Activated naive CD4-positive, alpha-beta T cell treated with anti-CD3 and anti-CD28 coated beads for 36 hours (primary cell): Measurements from ENCODE around the gene PDIA5. TPM values are rescaled to one million over a fixed set of nuclear protein-coding genes. Genes with fewer than 3 reads are reported as not detected.

Experiments
- CTCF ChIA-PET: fragments of 350-600 bp; sonication (Branson Sonifier 250); formaldehyde crosslinking; loops from one replicate; lab custom pipeline; 2021; ENCODE audit warnings: antibody characterized with exemption; lab: Charles Lee
- DNase-seq: peaks from one replicate; pipeline ENCODE4 v3.0.0-alpha.2; 2020
- H3K27ac Mint-ChIP-seq: one replicate; pipeline ENCODE4 v1.8.0; 2021; ENCODE audit warnings: mild to moderate bottlenecking, mixed read lengths
- H3K27me3 Mint-ChIP-seq: one replicate; pipeline ENCODE4 v1.8.0; 2021; ENCODE audit warnings: low read depth, mixed read lengths
- H3K36me3 Mint-ChIP-seq: one replicate; pipeline ENCODE4 v1.8.0; 2021; ENCODE audit warnings: low read depth, mixed read lengths
- H3K4me1 Mint-ChIP-seq: one replicate; pipeline ENCODE4 v1.8.0; 2021; ENCODE audit warnings: low read depth, mixed read lengths
- H3K4me3 Mint-ChIP-seq: one replicate; pipeline ENCODE4 v1.8.0; 2021; ENCODE audit warnings: mild to moderate bottlenecking, moderate library complexity, mixed read lengths
- H3K9me3 Mint-ChIP-seq: one replicate; pipeline ENCODE4 v1.8.0; 2021; ENCODE audit warnings: mixed read lengths
- intact Hi-C: fragments of 100-400 bp; cut with micrococcal nuclease; formaldehyde crosslinking; loops from one replicate; pipeline ENCODE4 v1.15.1; 2023
- total RNA-seq, 2 experiments: library from RNA; stranded (reverse); gene quantifications; one replicate each; pipeline ENCODE4 v1.2.3, GENCODE V29; 2021

Gene PDIA5
- total RNA-seq, 2 experiments from 2014 or later: 20.7 to 21.2 TPM

DNA sequence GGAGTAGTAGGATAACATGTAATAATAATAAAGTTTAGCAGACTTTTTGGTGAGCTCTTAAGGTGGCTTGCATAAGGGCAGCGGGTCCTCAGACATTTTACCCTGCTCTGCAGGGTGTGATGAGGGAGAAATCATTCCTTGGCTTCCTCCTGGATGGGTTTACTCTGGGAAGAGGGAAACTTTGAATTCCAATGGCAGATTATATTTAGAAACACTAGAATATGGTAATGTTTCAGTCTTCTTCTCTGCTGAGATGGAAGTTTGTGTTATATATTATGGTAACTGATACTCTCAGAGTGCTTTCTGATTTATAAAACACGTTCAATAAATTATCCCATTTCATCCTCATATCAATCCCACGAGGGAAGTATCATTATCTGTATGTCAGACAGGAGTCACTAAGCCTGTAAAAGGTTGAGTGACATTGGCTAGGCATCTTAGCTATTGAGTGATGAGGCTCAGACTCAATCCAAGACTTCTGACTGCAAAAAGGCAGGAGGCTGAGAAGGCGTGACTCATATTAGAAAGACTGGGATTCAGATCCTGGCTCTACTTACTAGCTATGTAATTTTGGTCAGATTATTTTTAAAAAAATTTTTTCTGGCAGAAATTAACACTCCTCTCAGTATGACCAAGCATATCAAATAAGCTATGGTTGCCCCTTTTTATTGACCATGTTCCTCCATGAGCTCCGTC, 19.3 kb downstream of the PDIA5 start:
- no peak for DNase-seq
- intact Hi-C loops: no loop called here
- H3K27ac Mint-ChIP-seq: no peak overlapping the region
- peaks cover 35% of the 10 kb centered on the region for H3K4me1 Mint-ChIP-seq
- peaks cover 7% of the 10 kb centered on the region for H3K36me3 Mint-ChIP-seq
- H3K4me3 Mint-ChIP-seq: no peak overlapping the region
- CTCF ChIA-PET: no interaction called here
- no peaks in the 10 kb centered on the region for H3K9me3 Mint-ChIP-seq
- H3K27me3 Mint-ChIP-seq: no peaks in the 10 kb centered on the region

DNA sequence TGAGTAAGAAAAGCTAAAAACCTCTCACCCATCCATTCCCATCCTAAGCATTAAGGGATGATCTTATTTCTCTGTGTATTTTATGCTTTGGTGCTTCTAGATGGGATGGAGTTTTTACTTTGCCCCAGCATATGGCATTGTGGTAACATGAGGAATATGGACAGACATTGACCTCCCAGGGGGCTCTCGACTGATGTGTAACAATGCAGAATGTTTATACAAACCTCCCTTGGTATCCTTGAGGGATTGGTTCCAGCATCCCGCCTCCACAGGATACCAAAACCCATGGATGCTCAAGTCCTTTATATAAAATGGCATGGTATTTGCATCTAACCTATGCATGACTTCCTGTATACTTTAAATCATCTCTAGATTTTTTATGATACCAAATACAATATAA, 21.6 kb downstream of the PDIA5 start:
- no peak for DNase-seq
- H3K27me3 Mint-ChIP-seq: no peaks in the 10 kb centered on the region
- intact Hi-C loops: no loop called here
- H3K27ac Mint-ChIP-seq: no peak overlapping the region
- CTCF ChIA-PET: no interaction called here
- no peaks in the 10 kb centered on the region for H3K9me3 Mint-ChIP-seq
- H3K4me1 Mint-ChIP-seq: peaks cover 28% of the 10 kb centered on the region
- H3K36me3 Mint-ChIP-seq: peaks cover 14% of the 10 kb centered on the region
- no peak overlapping the region for H3K4me3 Mint-ChIP-seq

DNA sequence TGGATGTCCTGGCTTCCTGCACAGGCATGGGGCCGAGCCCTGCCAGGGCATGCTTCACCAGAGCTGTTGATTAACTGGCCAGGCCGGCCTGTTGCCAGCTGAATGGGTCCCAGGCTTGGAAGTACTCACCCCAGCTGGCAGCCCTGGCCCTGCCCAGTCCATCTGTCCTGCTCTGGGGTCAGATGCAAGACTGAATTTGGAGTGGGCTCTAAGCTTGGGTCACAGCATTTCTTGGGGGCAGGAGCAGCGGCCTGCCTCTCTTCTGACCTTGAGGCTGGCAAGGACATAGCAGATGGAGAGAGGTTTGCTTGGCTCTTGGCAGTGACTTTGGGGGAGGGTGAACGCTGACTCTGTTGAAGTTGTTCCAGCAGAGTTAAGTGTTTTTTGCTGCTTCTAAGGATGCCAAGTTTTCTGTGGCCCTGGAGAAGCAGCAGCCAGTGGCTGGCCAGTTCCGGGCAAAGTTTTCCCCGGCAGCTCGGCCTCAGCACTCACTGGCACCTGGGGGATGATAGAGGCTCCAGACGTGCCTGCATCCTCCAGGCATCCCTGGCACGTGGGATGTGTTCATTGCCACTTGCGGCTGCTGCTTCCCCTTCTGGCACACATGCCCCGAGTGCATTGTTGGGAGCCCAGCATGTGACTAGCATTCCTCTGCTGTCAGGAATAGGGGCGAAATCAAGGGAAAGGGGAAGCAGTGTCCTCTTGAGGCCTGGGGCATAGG, 22.9 kb downstream of the PDIA5 start:
- Mint-ChIP-seq H3K4me1 (peaks cover 16% of the 10 kb centered on the region), H3K36me3 (peaks cover 23% of the 10 kb centered on the region), H3K27ac (no peak overlapping the region), H3K9me3 (no peaks in the 10 kb centered on the region), H3K27me3 (no peaks in the 10 kb centered on the region), H3K4me3 (no peak overlapping the region)
- intact Hi-C loops: no loop called here
- CTCF ChIA-PET: interaction anchor here (1.0 kb wide), 1 partner anchor 70 kb away, joined by 3 read pairs; no protein-coding TSS in a partner anchor
- DNase-seq: no peak

DNA sequence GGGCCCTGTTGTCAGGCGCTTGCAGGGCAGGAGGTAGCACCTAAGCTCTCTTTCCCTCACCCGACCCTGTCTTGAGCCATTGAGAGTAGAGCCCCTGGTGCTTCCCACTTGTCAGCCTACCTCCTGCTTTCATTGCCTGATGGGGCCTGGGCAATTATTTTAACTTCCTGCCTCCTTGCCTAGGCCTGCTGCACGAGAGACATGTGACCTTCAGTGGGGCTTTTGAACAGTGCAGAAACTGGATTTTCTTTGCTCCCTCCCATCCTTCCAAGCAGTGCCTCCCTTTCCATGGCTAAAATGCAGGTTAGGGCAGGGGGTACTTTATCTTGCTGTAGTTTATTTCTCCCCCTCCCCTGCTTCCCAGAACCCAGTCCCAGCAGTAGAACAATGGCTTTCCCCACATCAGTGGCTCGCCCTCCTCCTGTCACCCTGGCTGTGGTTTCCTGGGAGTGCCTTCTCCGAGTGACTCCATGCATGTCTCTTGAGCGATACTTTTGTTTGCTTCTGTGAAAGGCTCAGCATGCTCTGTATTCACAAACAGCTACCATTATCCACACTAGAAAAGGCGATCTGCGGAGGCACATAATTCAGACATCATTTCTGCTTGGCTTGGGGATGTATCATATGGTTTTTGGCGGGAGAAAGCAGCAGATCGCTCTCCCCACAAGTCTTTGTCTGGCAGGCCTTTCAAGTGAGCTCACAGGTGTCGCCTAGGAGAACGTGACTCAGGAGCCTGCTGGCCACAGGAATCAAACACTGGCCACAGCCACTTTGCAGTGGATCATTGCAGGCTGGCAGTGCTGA, 24.1 kb downstream of the PDIA5 start:
- Mint-ChIP-seq H3K36me3 (peaks cover 23% of the 10 kb centered on the region), H3K4me1 (peaks cover 15% of the 10 kb centered on the region), H3K27me3 (no peaks in the 10 kb centered on the region), H3K9me3 (no peaks in the 10 kb centered on the region), H3K4me3 (no peak overlapping the region), H3K27ac (no peak overlapping the region)
- DNase-seq: no peak
- CTCF ChIA-PET: interaction anchor here (1.0 to 1.6 kb wide), 3 partner anchors 10 to 69 kb away, joined by 3 read pairs; no protein-coding TSS in a partner anchor
- intact Hi-C loops: no loop called here

DNA sequence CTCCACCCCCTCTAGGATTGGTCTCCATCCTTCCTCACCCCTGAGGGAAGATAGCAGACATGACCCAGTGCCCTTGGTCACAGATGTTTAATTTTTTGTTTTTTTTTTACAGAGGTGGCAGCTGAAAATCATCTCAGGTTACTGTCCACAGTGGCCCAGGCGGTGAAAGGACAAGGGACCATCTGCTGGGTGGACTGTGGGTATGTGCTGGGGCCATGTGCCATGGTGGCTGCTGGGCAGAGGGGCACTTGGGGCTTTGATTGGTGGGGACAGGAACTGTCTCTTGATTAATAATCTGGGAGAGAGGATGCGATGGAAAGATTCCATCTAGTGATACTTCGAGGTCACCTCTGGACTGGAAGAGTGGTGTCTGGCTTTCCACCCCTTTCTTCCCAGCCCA, 25.4 kb downstream of the PDIA5 start:
- H3K27ac Mint-ChIP-seq: no peak overlapping the region
- no peaks in the 10 kb centered on the region for H3K9me3 Mint-ChIP-seq
- no peaks in the 10 kb centered on the region for H3K27me3 Mint-ChIP-seq
- CTCF ChIA-PET: no interaction called here
- H3K4me3 Mint-ChIP-seq: no peak overlapping the region
- peaks cover 29% of the 10 kb centered on the region for H3K36me3 Mint-ChIP-seq
- peaks cover 15% of the 10 kb centered on the region for H3K4me1 Mint-ChIP-seq
- intact Hi-C loops: no loop called here
- DNase-seq: no peak

DNA sequence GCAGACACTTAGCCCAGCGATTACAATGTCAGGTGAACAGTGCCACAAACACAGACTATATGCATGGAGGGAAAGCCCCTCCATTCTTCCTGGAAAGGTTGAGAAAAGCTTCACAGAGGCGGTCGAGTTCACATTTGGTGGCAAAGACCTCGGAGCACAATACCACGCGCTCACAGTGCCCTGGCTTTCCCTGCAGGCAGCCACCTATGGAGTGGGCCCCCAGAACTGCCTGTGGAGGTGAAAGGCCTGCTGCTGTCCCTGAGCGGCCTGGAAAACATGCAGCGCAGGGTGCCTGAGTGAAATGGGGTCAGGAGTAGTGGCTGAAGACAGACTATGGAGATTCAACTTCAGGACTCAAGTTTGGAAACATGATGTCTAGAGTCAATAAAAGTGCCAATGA, 26.9 kb downstream of the PDIA5 start:
- CTCF ChIA-PET: no interaction called here
- Mint-ChIP-seq H3K9me3 (no peaks in the 10 kb centered on the region), H3K4me1 (peaks cover 15% of the 10 kb centered on the region), H3K36me3 (peaks cover 32% of the 10 kb centered on the region), H3K4me3 (no peak overlapping the region), H3K27me3 (no peaks in the 10 kb centered on the region), H3K27ac (no peak overlapping the region)
- DNase-seq: no peak
- intact Hi-C loops: no loop called here

DNA sequence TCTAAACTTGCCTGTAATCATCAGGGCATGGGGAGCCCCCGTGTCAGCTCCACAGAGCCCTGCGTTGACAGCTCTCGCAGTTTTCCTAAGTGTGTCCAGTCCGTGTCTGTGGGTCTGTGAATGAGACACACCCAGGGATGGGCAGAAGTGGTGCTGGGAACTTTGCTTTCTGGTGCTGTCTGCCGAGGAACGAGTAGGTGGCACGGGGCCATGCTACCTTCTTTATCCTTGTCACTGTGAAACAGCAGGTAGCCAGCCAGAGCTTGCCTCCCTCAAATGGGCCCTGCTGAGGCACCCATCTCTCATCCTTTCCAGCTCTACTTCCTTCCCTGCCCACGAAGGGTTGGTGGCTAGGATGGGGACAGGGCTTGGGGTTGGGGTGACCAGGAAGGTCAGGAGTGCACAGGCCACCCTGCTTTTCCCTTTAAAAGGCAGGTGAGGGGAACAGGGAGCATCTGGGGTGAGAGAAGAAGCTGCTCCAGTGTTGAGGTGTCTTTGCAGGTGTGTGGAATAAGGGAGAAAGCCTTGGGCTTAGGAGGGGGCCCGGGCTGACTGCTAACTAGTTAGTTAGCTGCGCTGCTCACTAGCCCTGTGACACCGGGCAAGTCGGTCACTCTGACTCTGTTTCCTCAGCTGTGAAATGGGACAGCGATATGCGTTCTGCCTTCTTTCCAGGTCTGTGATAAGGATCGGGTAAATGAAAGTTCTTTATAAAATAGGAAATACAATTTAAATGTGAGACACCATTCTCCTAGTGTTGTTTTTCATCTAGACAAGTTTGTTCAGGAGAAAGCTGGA, 27.9 kb downstream of the PDIA5 start:
- Mint-ChIP-seq H3K27me3 (no peaks in the 10 kb centered on the region), H3K4me1 (peaks cover 14% of the 10 kb centered on the region), H3K9me3 (no peaks in the 10 kb centered on the region), H3K4me3 (no peak overlapping the region), H3K36me3 (peaks cover 36% of the 10 kb centered on the region), H3K27ac (no peak overlapping the region)
- CTCF ChIA-PET: no interaction called here
- intact Hi-C loops: no loop called here
- DNase-seq: no peak

DNA sequence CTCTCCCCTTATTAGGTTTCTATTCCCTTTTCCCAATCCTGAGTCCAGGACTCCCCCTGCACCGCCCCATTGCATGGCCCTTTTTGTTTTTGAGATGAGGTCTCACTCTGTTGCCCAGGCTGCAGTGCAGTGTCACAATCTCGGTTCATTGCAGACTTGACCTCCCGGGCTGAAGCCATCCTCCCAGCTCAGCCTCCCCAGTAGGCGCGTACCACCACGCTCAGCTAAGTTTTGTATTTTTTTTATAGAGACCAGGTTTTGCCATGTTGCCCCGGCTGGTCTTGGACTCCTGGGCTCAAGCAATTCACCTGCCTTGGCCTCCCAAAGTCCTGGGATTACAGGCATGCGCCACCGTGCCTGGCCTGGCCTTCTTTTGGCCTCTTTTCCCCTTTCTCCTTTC, 29.3 kb downstream of the PDIA5 start:
- Mint-ChIP-seq H3K27ac (no peak overlapping the region), H3K9me3 (no peaks in the 10 kb centered on the region), H3K27me3 (no peaks in the 10 kb centered on the region), H3K4me3 (no peak overlapping the region), H3K4me1 (peaks cover under 1% of the 10 kb centered on the region), H3K36me3 (peaks cover 41% of the 10 kb centered on the region)
- DNase-seq: no peak
- intact Hi-C loops: no loop called here
- CTCF ChIA-PET: no interaction called here

DNA sequence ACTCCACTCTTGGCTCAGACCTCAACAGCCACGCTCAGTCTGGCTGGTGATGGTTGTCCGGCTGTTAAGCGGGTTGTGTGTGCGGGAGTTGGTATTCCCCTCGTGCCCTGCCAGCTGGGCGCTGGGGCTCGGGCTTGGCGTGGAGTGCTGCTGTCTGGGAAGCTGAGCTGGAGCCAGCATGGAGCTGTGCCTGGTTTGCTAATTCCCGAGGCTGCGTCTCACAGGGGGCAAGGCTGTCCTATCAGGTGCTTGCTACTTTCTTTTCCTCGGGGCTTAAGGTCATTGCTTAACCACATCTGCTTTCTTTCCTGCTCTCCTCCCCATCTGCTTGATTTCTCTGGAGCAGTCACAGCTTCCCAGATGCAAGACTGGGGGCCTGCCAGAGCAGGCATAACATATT, 29.9 kb downstream of the PDIA5 start:
- intact Hi-C loops: no loop called here
- peaks cover 41% of the 10 kb centered on the region for H3K36me3 Mint-ChIP-seq
- DNase-seq: no peak
- no peaks in the 10 kb centered on the region for H3K27me3 Mint-ChIP-seq
- no peak overlapping the region for H3K4me3 Mint-ChIP-seq
- CTCF ChIA-PET: no interaction called here
- no peak overlapping the region for H3K27ac Mint-ChIP-seq
- H3K9me3 Mint-ChIP-seq: no peaks in the 10 kb centered on the region
- H3K4me1 Mint-ChIP-seq: no peaks in the 10 kb centered on the region

DNA sequence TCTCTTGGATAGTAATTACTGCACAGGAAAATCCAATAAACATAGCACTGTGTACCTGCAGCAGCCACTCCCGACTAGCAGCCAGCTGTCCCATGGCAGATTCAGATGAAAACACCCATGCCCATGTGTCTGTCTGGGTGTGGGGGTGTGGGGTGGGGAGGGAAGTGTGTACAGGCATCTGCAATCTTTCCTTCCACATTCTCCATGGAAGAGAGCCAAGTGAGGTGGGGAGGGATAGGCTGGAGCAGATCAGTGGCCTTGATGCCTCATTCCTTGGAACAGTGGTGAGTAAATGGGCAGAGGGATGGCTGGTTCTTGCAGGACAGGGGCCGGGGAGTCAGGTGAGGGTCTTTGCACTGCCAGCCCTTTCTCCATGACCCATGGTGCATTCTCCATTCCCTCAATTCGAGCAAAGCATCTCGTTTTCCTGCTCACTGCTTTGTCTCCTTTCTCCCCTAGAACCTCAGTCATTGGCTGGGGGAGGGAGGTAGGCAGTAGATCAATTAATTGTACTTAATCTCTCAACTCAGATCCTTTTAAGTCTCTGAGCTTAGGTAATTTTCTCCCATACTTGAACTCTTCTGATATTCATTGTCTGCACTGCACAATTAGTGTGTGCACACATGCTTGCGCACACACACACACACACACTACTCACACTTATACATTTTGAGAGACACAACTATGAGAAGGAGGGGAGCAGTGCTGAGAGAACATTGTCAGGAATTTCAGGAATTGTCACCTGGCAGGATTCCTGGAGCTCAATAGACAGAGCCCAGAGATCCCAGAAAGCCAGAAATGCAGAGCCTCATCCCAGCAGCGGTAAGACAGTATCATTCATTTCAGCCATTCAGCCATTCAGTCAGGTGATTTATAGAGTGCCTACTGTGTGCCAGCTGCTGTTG, 31.9 kb downstream of the PDIA5 start:
- peaks cover 37% of the 10 kb centered on the region for H3K36me3 Mint-ChIP-seq
- no peaks in the 10 kb centered on the region for H3K9me3 Mint-ChIP-seq
- H3K4me3 Mint-ChIP-seq: no peak overlapping the region

DNA sequence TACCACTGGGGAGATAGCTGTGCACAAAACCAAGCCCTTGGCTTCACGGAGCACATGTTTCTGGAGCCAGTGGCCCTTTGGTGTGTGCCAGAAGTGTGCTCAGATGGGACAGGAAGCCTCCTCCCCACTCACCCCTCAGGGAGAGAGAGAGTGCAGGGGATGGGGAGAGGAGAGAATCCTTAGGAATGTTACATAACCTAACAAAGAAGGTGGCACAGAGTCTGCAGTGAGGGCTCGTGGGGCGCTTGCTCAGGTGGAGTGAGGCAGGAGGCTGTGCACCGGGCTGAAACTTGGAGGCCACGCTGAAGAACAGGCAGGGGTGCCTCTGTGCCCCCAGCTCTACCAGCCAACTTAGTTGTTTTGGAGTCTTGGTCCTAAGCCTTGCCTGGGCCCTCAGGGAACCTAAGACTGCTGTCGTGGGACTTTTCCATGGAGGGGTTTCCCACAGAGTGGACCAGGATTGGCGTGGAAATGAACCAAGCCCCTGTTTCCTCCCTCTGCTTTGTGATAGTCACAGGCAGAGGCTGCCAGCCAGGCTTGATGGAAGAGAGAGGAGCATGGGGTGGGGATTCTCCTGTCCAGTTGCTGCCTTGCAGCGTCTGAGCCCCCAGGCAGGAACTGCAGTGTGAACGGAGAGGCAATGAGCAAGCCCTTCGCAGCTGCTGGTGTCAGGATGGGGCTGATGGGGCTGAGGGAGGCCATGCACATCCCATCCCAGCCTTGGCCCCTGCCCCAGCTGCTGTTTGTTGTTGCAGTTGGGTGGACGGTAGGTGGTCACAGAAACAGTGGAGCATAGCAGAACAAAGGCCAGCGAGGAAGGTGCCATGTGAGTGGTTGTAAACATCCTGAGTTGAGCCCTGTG, 32.7 kb downstream of the PDIA5 start:
- no peaks in the 10 kb centered on the region for H3K27me3 Mint-ChIP-seq
- no peaks in the 10 kb centered on the region for H3K9me3 Mint-ChIP-seq
- H3K4me3 Mint-ChIP-seq: no peak overlapping the region
- peaks cover 35% of the 10 kb centered on the region for H3K36me3 Mint-ChIP-seq
- no peaks in the 10 kb centered on the region for H3K4me1 Mint-ChIP-seq
- DNase-seq: no peak
- intact Hi-C loops: no loop called here
- CTCF ChIA-PET: no interaction called here
- no peak overlapping the region for H3K27ac Mint-ChIP-seq

More for the DNA sequence above, 31.9 kb downstream of the PDIA5 start:
- Mint-ChIP-seq H3K4me1 (no peaks in the 10 kb centered on the region), H3K27ac (no peak overlapping the region), H3K27me3 (no peaks in the 10 kb centered on the region)
- intact Hi-C loops: no loop called here
- no peak for DNase-seq
- CTCF ChIA-PET: no interaction called here
